OCI-LY7 (cell line): ENCODE results near the gene TRIM69. TPM values are rescaled to one million over a fixed set of nuclear protein-coding genes. Genes with fewer than 3 reads are reported as not detected.

ENCODE experiments used
- BruUV-seq: library from RNA; stranded (reverse); fragments of 400-500 nt; replicated peaks from 2 replicates; lab custom pipeline; 2021; lab: Mats Ljungman, UMichigan
- CTCF ChIA-PET: fragments of 300-600 bp; sonication (Branson Sonifier 250); formaldehyde crosslinking; loops from one replicate; lab custom pipeline; 2022; ENCODE audit warnings: antibody characterized with exemption; ENCODE audit not compliant: unreplicated experiment; lab: Charles Lee
- POLR2A ChIA-PET: fragments of 300-600 bp; sonication (Branson Sonifier 250); formaldehyde crosslinking; loops from one replicate; lab custom pipeline; 2022; ENCODE audit warnings: antibody characterized with exemption; lab: Charles Lee
- DNase-seq: peaks from one replicate; pipeline ENCODE4 v3.0.0-alpha.2; 2015; ENCODE audit warnings: low spot score
- H2AFZ ChIP-seq: fragments of 200-600 bp; sonication (generic), shearing (Covaris generic); 2 replicates; pipeline ENCODE4 v1.6.1; 2014; ENCODE audit warnings: mild to moderate bottlenecking, antibody characterized with exemption, low read length, moderate library complexity
- H3K27ac ChIP-seq: fragments of 200-600 bp; sonication (generic); 2 replicates; pipeline ENCODE4 v1.5.1; 2014; ENCODE audit warnings: mixed run types, low read depth, mild to moderate bottlenecking, moderate library complexity, low read length, inconsistent platforms; ENCODE audit not compliant: poor library complexity, severe bottlenecking
- H3K36me3 ChIP-seq: fragments of 200-600 bp; sonication (generic); 2 replicates; pipeline ENCODE4 v1.6.1; 2014; ENCODE audit warnings: mild to moderate bottlenecking, antibody characterized with exemption, low read length, moderate library complexity, mixed read lengths; ENCODE audit not compliant: insufficient read depth
- H3K4me1 ChIP-seq: fragments of 200-600 bp; sonication (generic); 2 replicates; pipeline ENCODE4 v1.5.1; 2014; ENCODE audit warnings: mild to moderate bottlenecking, low read length; ENCODE audit not compliant: insufficient read depth, poor library complexity, severe bottlenecking
- H3K4me2 ChIP-seq: fragments of 200-600 bp; sonication (generic); 2 replicates; pipeline ENCODE4 v1.6.1; 2014; ENCODE audit warnings: mild to moderate bottlenecking, low read length
- H3K4me3 ChIP-seq: fragments of 200-600 bp; sonication (generic); 2 replicates; pipeline ENCODE4 v1.5.1; 2014; ENCODE audit warnings: mild to moderate bottlenecking, low read depth, low read length; ENCODE audit not compliant: poor library complexity, severe bottlenecking
- H3K79me2 ChIP-seq: fragments of 200-600 bp; sonication (generic); 2 replicates; pipeline ENCODE4 v1.6.1; 2016; ENCODE audit warnings: low read depth, mild to moderate bottlenecking, low read length, moderate library complexity, mixed read lengths; ENCODE audit not compliant: insufficient read depth
- H3K9me2 ChIP-seq: fragments of 200-600 bp; sonication (generic); 2 replicates; pipeline ENCODE4 v1.6.1; 2016; ENCODE audit warnings: mild to moderate bottlenecking, low read length, mixed read lengths; ENCODE audit not compliant: insufficient read depth
- H3K9me3 ChIP-seq: fragments of 200-600 bp; sonication (generic); 2 replicates; pipeline ENCODE4 v1.6.1; 2014; ENCODE audit warnings: mild to moderate bottlenecking, mixed run types, low read length, mixed read lengths
- H4K20me1 ChIP-seq: fragments of 200-600 bp; sonication (generic); 2 replicates; pipeline ENCODE4 v1.6.1; 2014; ENCODE audit warnings: mild to moderate bottlenecking, antibody characterized with exemption, low read length, moderate library complexity, mixed read lengths; ENCODE audit not compliant: insufficient read depth
- CTCF ChIP-seq: fragments of 200-600 bp; sonication (generic); conservative IDR thresholded peaks from 2 replicates; pipeline ENCODE4 v1.5.1; 2014; ENCODE audit warnings: mild to moderate bottlenecking, antibody characterized with exemption, low read length, moderate library complexity, mixed read lengths
- EZH2phosphoT487 ChIP-seq: fragments of 200-600 bp; sonication (generic); IDR thresholded peaks from 2 replicates; pipeline ENCODE4 v1.6.1; 2018; ENCODE audit warnings: low read depth, borderline replicate concordance, mild to moderate bottlenecking, mixed run types, antibody characterized with exemption, low read length, moderate library complexity, mixed read lengths
- intact Hi-C: fragments of 100-400 bp; cut with micrococcal nuclease; formaldehyde crosslinking; loops from one replicate; pipeline ENCODE4 v1.10.0; 2022; ENCODE audit not compliant: unreplicated experiment
- total RNA-seq, 2 experiments: library from RNA; depleted of rRNA in 1 of 2; stranded (reverse); fragments of >200 nt in 1 of 2; shearing (Covaris generic) in 1 of 2; gene quantifications; 2 replicates each; pipeline ENCODE4 v1.2.3, GENCODE V29; 2014 to 2022

TRIM69 gene
- total RNA-seq, 2 experiments from 2014 or later = 16.3 to 33.7 TPM

GRCh38 chr15:44705986-44706385 is 30.3 kb upstream of the TRIM69 start:
- POLR2A ChIA-PET = interaction anchor here (0.8 to 1.4 kb wide), 2 partner anchors 23 to 44 kb away, joined by 3 read pairs; no protein-coding TSS in a partner anchor
- Histone ChIP-seq H3K4me2 (no peak overlapping the region), H2AFZ (no peak overlapping the region), H3K4me1 (peaks cover 10% of the 10 kb centered on the region), H3K79me2 (peaks cover 18% of the 10 kb centered on the region; the same call in 1 of the 2 replicates), H3K27ac (no peak overlapping the region), H3K9me2 (no peaks in the 10 kb centered on the region), H3K4me3 (no peak overlapping the region), H3K36me3 (0 out of 2 replicates have a peak, but pooled peaks cover 3% of the 10 kb centered on the region), H4K20me1 (no peaks in the 10 kb centered on the region), H3K9me3 (0 out of 2 replicates have a peak, but pooled peaks cover under 1% of the 10 kb centered on the region)
- intact Hi-C loops = no loop called here
- TF ChIP-seq EZH2phosphoT487 (no peak), CTCF (no peak)
- CTCF ChIA-PET = no interaction called here
- no peak for DNase-seq
- BruUV-seq = no TSS peak

DNA sequence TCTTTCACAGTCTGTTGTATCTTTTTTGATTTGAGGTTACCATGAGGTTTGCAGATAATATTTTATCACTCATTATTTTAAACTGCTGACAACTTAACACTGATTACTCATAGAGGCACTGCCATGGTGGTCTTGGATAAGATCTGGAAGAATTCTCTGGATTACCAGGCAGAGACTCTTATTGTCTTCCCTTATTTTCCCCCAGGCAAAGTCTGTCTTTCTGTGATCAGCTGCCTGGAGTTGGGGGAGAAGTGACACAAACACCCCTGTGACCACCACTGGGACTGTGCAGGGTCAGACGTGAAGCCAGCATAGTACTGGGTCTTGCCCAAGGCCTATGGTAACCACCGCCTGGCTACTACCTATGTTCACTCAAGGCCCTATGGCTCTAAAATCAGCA is 29.9 kb upstream of the TRIM69 start:
- Histone ChIP-seq H2AFZ (no peak overlapping the region), H3K27ac (no peak overlapping the region), H3K4me3 (no peak overlapping the region), H4K20me1 (no peaks in the 10 kb centered on the region), H3K4me2 (no peak overlapping the region), H3K9me3 (no peaks in the 10 kb centered on the region), H3K79me2 (peaks cover 20% of the 10 kb centered on the region), H3K36me3 (0 out of 2 replicates have a peak, but pooled peaks cover 4% of the 10 kb centered on the region), H3K4me1 (peaks cover 10% of the 10 kb centered on the region), H3K9me2 (no peaks in the 10 kb centered on the region)
- BruUV-seq = no TSS peak
- DNase-seq = no peak
- CTCF ChIA-PET = no interaction called here
- TF ChIP-seq EZH2phosphoT487 (no peak), CTCF (no peak)
- intact Hi-C loops = no loop called here
- POLR2A ChIA-PET = interaction anchor here (0.8 kb wide), 1 partner anchor 44 kb away, joined by 3 read pairs; no protein-coding TSS in a partner anchor

DNA sequence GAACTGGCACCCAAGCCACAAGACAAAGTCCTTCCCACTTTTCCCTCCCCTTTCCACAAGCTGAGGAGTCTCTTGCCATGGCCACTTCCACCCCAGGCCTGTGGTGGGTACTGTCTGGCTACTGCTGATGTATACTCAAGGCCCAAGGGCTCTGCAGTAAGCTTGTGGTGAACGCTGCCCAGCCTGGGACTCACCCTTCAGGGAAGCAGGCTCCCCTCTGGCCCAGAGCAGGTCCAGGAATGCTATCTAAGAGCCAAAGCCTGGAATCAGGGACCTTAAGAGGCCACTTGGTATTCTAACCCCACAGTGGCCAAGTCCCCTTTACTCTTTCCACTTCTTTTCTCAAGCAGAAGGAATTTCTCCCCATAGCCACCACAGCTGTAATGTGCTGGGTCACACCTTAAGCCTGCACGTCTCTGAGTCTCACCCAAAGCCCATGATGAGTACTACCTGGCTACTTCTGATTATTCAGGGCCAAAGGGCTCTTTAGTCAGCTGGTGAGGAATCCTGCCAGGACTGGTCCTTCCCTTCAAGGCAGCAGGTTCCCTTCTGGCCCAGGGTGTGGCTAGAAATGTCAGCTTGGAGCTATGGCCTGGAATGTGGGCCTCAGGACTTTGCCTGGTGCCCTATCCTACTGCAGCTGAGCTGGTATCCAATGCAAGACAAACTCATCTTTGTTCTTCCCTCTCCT is 29.2 kb upstream of the TRIM69 start:
- Histone ChIP-seq H3K27ac (no peak overlapping the region), H4K20me1 (peaks cover 1% of the 10 kb centered on the region; the same call in 1 of the 2 replicates), H3K36me3 (peaks cover 10% of the 10 kb centered on the region), H3K4me1 (peaks cover 10% of the 10 kb centered on the region), H3K4me3 (no peak overlapping the region), H2AFZ (no peak overlapping the region), H3K4me2 (no peak overlapping the region), H3K9me3 (no peaks in the 10 kb centered on the region), H3K79me2 (peaks cover 27% of the 10 kb centered on the region), H3K9me2 (no peaks in the 10 kb centered on the region)
- BruUV-seq = no TSS peak
- CTCF ChIA-PET = interaction anchor here (0.6 kb wide), 1 partner anchor 32 kb away, joined by 3 read pairs; no protein-coding TSS in a partner anchor
- POLR2A ChIA-PET = no interaction called here
- no peak for TF ChIP-seq CTCF
- no peak for TF ChIP-seq EZH2phosphoT487
- intact Hi-C loops = no loop called here
- DNase-seq = no peak
